ENCODE data around the gene TGFBRAP1. TPM values are rescaled to one million over a fixed set of nuclear protein-coding genes. Genes with fewer than 3 reads are reported as not detected.

Gene TGFBRAP1, protein sequence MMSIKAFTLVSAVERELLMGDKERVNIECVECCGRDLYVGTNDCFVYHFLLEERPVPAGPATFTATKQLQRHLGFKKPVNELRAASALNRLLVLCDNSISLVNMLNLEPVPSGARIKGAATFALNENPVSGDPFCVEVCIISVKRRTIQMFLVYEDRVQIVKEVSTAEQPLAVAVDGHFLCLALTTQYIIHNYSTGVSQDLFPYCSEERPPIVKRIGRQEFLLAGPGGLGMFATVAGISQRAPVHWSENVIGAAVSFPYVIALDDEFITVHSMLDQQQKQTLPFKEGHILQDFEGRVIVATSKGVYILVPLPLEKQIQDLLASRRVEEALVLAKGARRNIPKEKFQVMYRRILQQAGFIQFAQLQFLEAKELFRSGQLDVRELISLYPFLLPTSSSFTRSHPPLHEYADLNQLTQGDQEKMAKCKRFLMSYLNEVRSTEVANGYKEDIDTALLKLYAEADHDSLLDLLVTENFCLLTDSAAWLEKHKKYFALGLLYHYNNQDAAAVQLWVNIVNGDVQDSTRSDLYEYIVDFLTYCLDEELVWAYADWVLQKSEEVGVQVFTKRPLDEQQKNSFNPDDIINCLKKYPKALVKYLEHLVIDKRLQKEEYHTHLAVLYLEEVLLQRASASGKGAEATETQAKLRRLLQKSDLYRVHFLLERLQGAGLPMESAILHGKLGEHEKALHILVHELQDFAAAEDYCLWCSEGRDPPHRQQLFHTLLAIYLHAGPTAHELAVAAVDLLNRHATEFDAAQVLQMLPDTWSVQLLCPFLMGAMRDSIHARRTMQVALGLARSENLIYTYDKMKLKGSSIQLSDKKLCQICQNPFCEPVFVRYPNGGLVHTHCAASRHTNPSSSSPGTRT
- total RNA-seq: 23.8 and 25.0 TPM in 2 replicates

GRCh38 chr2:105329561-105330495 is at the start of gene TGFBRAP1:
Gene TGFBRAP1 (minus strand): TSS chr2:105329735. CDS start chr2:105308301, 21,434 bp downstream.

DNA sequence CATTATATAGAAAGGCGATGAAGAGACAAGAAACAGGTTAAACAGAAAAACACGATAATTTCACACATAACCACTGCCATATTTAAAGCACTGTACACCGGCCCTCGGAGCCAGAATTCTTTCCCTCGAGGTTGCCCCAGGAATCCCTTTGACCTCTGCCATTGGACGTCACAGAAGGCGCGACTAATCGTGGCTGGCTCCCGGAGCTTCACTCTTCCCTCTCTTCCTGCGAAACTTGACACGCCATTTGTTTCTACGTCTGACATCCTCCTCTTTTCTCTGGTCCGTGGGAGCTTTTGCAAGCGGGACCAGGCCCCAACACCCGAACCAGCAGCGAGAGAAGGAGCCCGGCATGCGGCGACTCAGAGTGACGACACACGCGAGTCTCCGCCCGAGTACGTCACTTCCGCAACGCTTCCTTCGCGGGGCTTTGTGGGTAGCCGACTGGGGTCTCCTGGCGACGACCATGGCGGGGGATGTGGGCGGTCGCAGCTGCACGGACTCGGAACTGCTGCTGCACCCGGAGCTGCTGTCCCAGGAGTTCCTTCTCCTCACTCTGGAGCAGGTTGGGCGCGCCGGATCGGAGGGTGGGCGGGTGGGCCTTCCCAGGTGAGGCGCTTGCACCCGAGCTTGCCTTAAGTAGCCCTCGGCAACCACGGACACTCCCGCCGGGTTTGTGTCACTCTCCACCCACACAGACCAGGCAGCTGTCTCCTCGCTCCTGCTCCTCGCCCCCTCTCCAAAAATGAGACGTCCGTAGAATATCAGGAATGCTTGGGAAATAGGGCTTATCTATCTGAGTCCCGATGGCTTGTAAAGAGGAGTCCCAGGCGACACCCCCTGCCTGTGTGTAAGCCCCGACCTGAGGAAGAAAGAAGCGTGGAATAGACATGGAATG is 7.8 kb upstream of the TGFBRAP1 start, which contains the start of gene C2orf49:
C2orf49 (plus strand) TSS at position 419 of the 898 bp plus-strand sequence; CDS start at position 467, 48 bp downstream.

GRCh38 chr2:105241443-105241842 is 88.1 kb downstream of the TGFBRAP1 start, which contains the start of gene GPR45:
Gene GPR45 (plus strand): TSS chr2:105241743. CDS start chr2:105241859, 116 bp downstream.

Other genes with a start within 250 kb of the TGFBRAP1 start
- gene GPR45, start 88.0 kb downstream of the TGFBRAP1 start, total RNA-seq: not detected in 2 replicates
- gene C2orf49, start 7.8 kb upstream of the TGFBRAP1 start, total RNA-seq: 11.8 and 18.1 TPM in 2 replicates
- gene FHL2, start 69.3 kb upstream of the TGFBRAP1 start, total RNA-seq: 114 and 133 TPM in 2 replicates